GM19240 (cell line): Measurements from ENCODE around the gene EVPLL.
"Not testable (repeated sequence)": the region's sequence is repeated elsewhere in the genome, so short reads cannot be mapped to it uniquely, and the experiment has no call there.

ENCODE experiments used
- DNase-seq: peaks from one replicate; pipeline ENCODE4 v3.0.0; 2011; ENCODE audit warnings: low spot score; ENCODE audit not compliant: insufficient read length

The EVPLL gene

GRCh38 chr17:18379246-18380146 lies 1.9 kb downstream of the EVPLL start:
- no peak for DNase-seq

GRCh38 chr17:18380471-18381157 lies 3.0 kb downstream of the EVPLL start:
- DNase-seq = no peak

GRCh38 chr17:18381158-18381952 lies 3.8 kb downstream of the EVPLL start:
- no peak for DNase-seq

- DNase-seq = no peak
These were observed 4.3 kb downstream of the EVPLL start for GRCh38 chr17:18381953-18382245.

GRCh38 chr17:18382441-18383078 lies 5.0 kb downstream of the EVPLL start:
- no peak for DNase-seq

- not testable (repeated sequence) for DNase-seq
These were observed 5.5 kb downstream of the EVPLL start for GRCh38 chr17:18383079-18383481.

- not testable (repeated sequence) for DNase-seq
These were observed 6.7 kb downstream of the EVPLL start for GRCh38 chr17:18384271-18384670.

GRCh38 chr17:18387583-18387982 lies 10.0 kb downstream of the EVPLL start:
- DNase-seq = not testable (repeated sequence)

GRCh38 chr17:18388266-18388665 lies 10.7 kb downstream of the EVPLL start:
- DNase-seq = not testable (repeated sequence)

GRCh38 chr17:18388728-18389127 lies 11.2 kb downstream of the EVPLL start:
- not testable (repeated sequence) for DNase-seq

GRCh38 chr17:18401872-18402590 lies 24.5 kb downstream of the EVPLL start:
- DNase-seq = not testable (repeated sequence)

- DNase-seq = not testable (repeated sequence)
These were observed 25.6 kb downstream of the EVPLL start for GRCh38 chr17:18403166-18403565.

GRCh38 chr17:18403604-18404003 lies 26.0 kb downstream of the EVPLL start:
- not testable (repeated sequence) for DNase-seq

GRCh38 chr17:18408906-18409305 lies 31.3 kb downstream of the EVPLL start:
- not testable (repeated sequence) for DNase-seq

- not testable (repeated sequence) for DNase-seq
These were observed 31.7 kb downstream of the EVPLL start for GRCh38 chr17:18409321-18409720.

- DNase-seq = not testable (repeated sequence)
These were observed 33.2 kb downstream of the EVPLL start for GRCh38 chr17:18410736-18411135.

- DNase-seq = not testable (repeated sequence)
These were observed 33.8 kb downstream of the EVPLL start for GRCh38 chr17:18411377-18411864.

- DNase-seq = not testable (repeated sequence)
These were observed 34.5 kb downstream of the EVPLL start for GRCh38 chr17:18412001-18412538.

- DNase-seq = not testable (repeated sequence)
These were observed 43.9 kb downstream of the EVPLL start for GRCh38 chr17:18421521-18421920.

GRCh38 chr17:18422464-18422863 lies 44.9 kb downstream of the EVPLL start:
- not testable (repeated sequence) for DNase-seq
